H1 (cell line): Measurements from ENCODE around the gene OR8A1. TPM values are rescaled to one million over a fixed set of nuclear protein-coding genes. Genes with fewer than 3 reads are reported as not detected.
A peak's percentile ranks its signal among the peaks of the same experiment; 100 is the strongest.

Source experiments
- CTCF ChIA-PET: fragments of 300-600 bp; sonication (Branson Sonifier 250); formaldehyde crosslinking; loops from one replicate; lab custom pipeline; 2021; ENCODE audit not compliant: partially characterized antibody; lab: Charles Lee
- POLR2A ChIA-PET: fragments of 300-600 bp; sonication (Branson Sonifier 250); formaldehyde crosslinking; loops from one replicate; lab custom pipeline; 2021; ENCODE audit warnings: inconsistent platforms; ENCODE audit not compliant: partially characterized antibody; lab: Charles Lee
- DNase-seq, 2 experiments: peaks; one replicate each; pipeline versions ENCODE4 v3.0.0 to v3.0.0-alpha.2; 2010 to 2022; ENCODE audit warnings: low spot score in 2 of 2, low read depth in 1 of 2, mixed read lengths in 1 of 2
- FAIRE-seq: peaks from 2 replicates; lab custom pipeline; 2011; peaks lifted over from hg19 to GRCh38; lab: Jason Lieb, UNC
- H2AFZ ChIP-seq: 2 replicates; pipeline ENCODE4 v1.8.1; 2012; ENCODE audit warnings: low read length, inconsistent platforms
- H2AK5ac ChIP-seq: 2 replicates; pipeline ENCODE4 v1.6.1; 2013; ENCODE audit warnings: low read depth, low read length
- H2BK120ac ChIP-seq: replicated peaks from 2 replicates; pipeline ENCODE3; 2013; ENCODE audit warnings: low read depth, low read length, inconsistent platforms
- H2BK12ac ChIP-seq: 2 replicates; pipeline ENCODE4 v1.6.1; 2013; ENCODE audit warnings: low read depth, low read length
- H2BK15ac ChIP-seq: 2 replicates; pipeline ENCODE4 v1.6.1; 2013; ENCODE audit warnings: low read length
- H2BK20ac ChIP-seq: 2 replicates; pipeline ENCODE4 v1.6.1; 2013; ENCODE audit warnings: low read length
- H2BK5ac ChIP-seq: 2 replicates; pipeline ENCODE4 v1.6.1; 2013; ENCODE audit warnings: low read depth, low read length
- H3K14ac ChIP-seq: 2 replicates; pipeline ENCODE4 v1.6.1; 2013; ENCODE audit warnings: inconsistent platforms; ENCODE audit not compliant: insufficient read length
- H3K18ac ChIP-seq: 2 replicates; pipeline ENCODE4 v1.6.1; 2013; ENCODE audit warnings: low read length; ENCODE audit errors: extremely low read depth
- H3K23ac ChIP-seq: 2 replicates; pipeline ENCODE4 v1.6.1; 2013; ENCODE audit warnings: inconsistent platforms; ENCODE audit not compliant: insufficient read length
- H3K23me2 ChIP-seq: 2 replicates; pipeline ENCODE4 v1.6.1; 2013; ENCODE audit warnings: low read depth, low read length
- H3K27ac ChIP-seq: 2 replicates; pipeline ENCODE4 v1.6.1; 2011; ENCODE audit warnings: low read depth, low read length, inconsistent platforms
- H3K27me3 ChIP-seq, 4 experiments: replicated peaks in 1 of 4; 1 replicate in 1 of 4; 2 replicates in 3 of 4; pipeline versions ENCODE4 v1.6.1 to v1.8.1; 2011 to 2013; ENCODE audit warnings: low read length in 3 of 4, mild to moderate bottlenecking in 3 of 4, inconsistent platforms in 2 of 4, mixed read lengths in 2 of 4, moderate library complexity in 1 of 4; ENCODE audit not compliant: control insufficient read depth in 3 of 4, insufficient read depth in 3 of 4; ENCODE audit errors: extremely low read depth in 1 of 4
- H3K36me3 ChIP-seq, 4 experiments: 2 replicates each; pipeline versions ENCODE4 v1.6.1 to v1.8.1; 2011 to 2013; ENCODE audit warnings: mild to moderate bottlenecking in 4 of 4, low read length in 3 of 4, moderate library complexity in 2 of 4, control low read depth in 1 of 4, inconsistent platforms in 1 of 4; ENCODE audit not compliant: insufficient read depth in 4 of 4, control insufficient read depth in 2 of 4
- H3K4ac ChIP-seq: replicated peaks from 2 replicates; pipeline ENCODE3; 2013; ENCODE audit warnings: low read length, low read depth, mixed read lengths, inconsistent platforms; ENCODE audit not compliant: insufficient read length
- H3K4me1 ChIP-seq, 4 experiments: replicated peaks in 1 of 4; 1 replicate in 1 of 4; 2 replicates in 3 of 4; pipeline versions ENCODE4 v1.6.1 to v1.8.1; 2011 to 2013; ENCODE audit warnings: low read length in 3 of 4, inconsistent platforms in 2 of 4, mixed read lengths in 1 of 4; ENCODE audit not compliant: insufficient read depth in 4 of 4, control insufficient read depth in 3 of 4
- H3K4me2 ChIP-seq, 2 experiments: 2 replicates each; pipeline versions ENCODE4 v1.6.1 to v1.8.1; 2011 to 2013; ENCODE audit warnings: low read depth in 2 of 2, low read length in 2 of 2, control low read depth in 1 of 2, inconsistent platforms in 1 of 2, mild to moderate bottlenecking in 1 of 2; ENCODE audit not compliant: insufficient read depth in 1 of 2
- H3K4me3 ChIP-seq, 4 experiments: fragments of 200-600, 300-600 bp in 1 of 4; sonication (generic), shearing (Covaris generic), sonication (Bioruptor Twin) in 1 of 4; 2 replicates each; pipeline versions ENCODE4 v1.5.1 to v1.8.1; 2011 to 2016; ENCODE audit warnings: low read length in 4 of 4, low read depth in 3 of 4, control low read depth in 2 of 4, inconsistent platforms in 2 of 4, mild to moderate bottlenecking in 2 of 4, mixed read lengths in 1 of 4, moderate library complexity in 1 of 4; ENCODE audit not compliant: insufficient read depth in 2 of 4; ENCODE audit errors: extremely low read depth in 1 of 4
- H3K56ac ChIP-seq: replicated peaks from 2 replicates; pipeline ENCODE3; 2013; ENCODE audit warnings: low read depth, mild to moderate bottlenecking, mixed read lengths, low read length, inconsistent platforms; ENCODE audit not compliant: insufficient read length
- H3K79me1 ChIP-seq: 2 replicates; pipeline ENCODE4 v1.6.1; 2013; ENCODE audit warnings: low read depth, low read length, control low read depth
- H3K79me2 ChIP-seq, 2 experiments: 2 replicates each; pipeline versions ENCODE4 v1.6.1 to v1.8.1; 2012 to 2013; ENCODE audit warnings: low read length in 2 of 2, mild to moderate bottlenecking in 2 of 2, inconsistent platforms in 1 of 2; ENCODE audit not compliant: insufficient read depth in 2 of 2, control insufficient read depth in 1 of 2
- H3K9ac ChIP-seq, 4 experiments: replicated peaks in 1 of 4; 1 replicate in 1 of 4; 2 replicates in 3 of 4; pipeline versions ENCODE4 v1.6.1 to v1.8.1; 2011 to 2013; ENCODE audit warnings: low read depth in 3 of 4, low read length in 3 of 4, control low read depth in 2 of 4, mild to moderate bottlenecking in 2 of 4, moderate library complexity in 2 of 4, inconsistent platforms in 1 of 4; ENCODE audit errors: extremely low read depth in 1 of 4
- H3K9me3 ChIP-seq, 2 experiments: 2 replicates each; pipeline versions ENCODE4 v1.6.1 to v1.8.1; 2012 to 2013; ENCODE audit warnings: mild to moderate bottlenecking in 2 of 2, moderate library complexity in 2 of 2, control low read depth in 1 of 2, inconsistent platforms in 1 of 2, low read depth in 1 of 2, low read length in 1 of 2, mixed read lengths in 1 of 2; ENCODE audit not compliant: insufficient read depth in 2 of 2
- H4K20me1 ChIP-seq, 2 experiments: replicated peaks in 1 of 2; 2 replicates each; pipeline versions ENCODE3 to v1.8.1; 2011 to 2013; ENCODE audit warnings: inconsistent platforms in 2 of 2, low read length in 2 of 2, mild to moderate bottlenecking in 1 of 2; ENCODE audit not compliant: insufficient read depth in 2 of 2, control insufficient read depth in 1 of 2
- H4K5ac ChIP-seq: 2 replicates; pipeline ENCODE4 v1.6.1; 2013; ENCODE audit warnings: low read length, low read depth, mixed read lengths, inconsistent platforms; ENCODE audit not compliant: insufficient read length
- H4K8ac ChIP-seq: 2 replicates; pipeline ENCODE4 v1.8.0; 2013; ENCODE audit warnings: mild to moderate bottlenecking, moderate library complexity, low read length, inconsistent platforms; ENCODE audit not compliant: insufficient read depth; ENCODE audit errors: extremely low read depth
- H4K91ac ChIP-seq: replicated peaks from 2 replicates; pipeline ENCODE3; 2013; ENCODE audit warnings: low read length, mixed read lengths, inconsistent platforms; ENCODE audit not compliant: insufficient read length
- CHD1 ChIP-seq: IDR thresholded peaks from 2 replicates; pipeline ENCODE4 v1.6.1; 2012; ENCODE audit warnings: low read depth, low read length, improper control_type of control experiment
- EP300 ChIP-seq, 2 experiments: IDR thresholded peaks; 1 replicate in 1 of 2; 2 replicates in 1 of 2; pipeline ENCODE4 v1.6.1; 2011 to 2012; ENCODE audit warnings: low read depth in 2 of 2, low read length in 2 of 2, mild to moderate bottlenecking in 2 of 2, borderline replicate concordance in 1 of 2, inconsistent platforms in 1 of 2, moderate library complexity in 1 of 2
- JUN ChIP-seq: IDR thresholded peaks from 2 replicates; pipeline ENCODE4 v1.6.1; 2011; ENCODE audit warnings: low read depth, mild to moderate bottlenecking, improper control_type of control experiment, low read length
- JUND ChIP-seq: IDR thresholded peaks from 2 replicates; pipeline ENCODE4 v1.6.1; 2011; ENCODE audit warnings: mild to moderate bottlenecking, improper control_type of control experiment, low read length
- KDM1A ChIP-seq: fragments of 200-600, 300-600 bp; sonication (generic); IDR thresholded peaks from 2 replicates; pipeline ENCODE4 v1.7.1; 2016; ENCODE audit warnings: mild to moderate bottlenecking, low read length, borderline replicate concordance
- MAFK ChIP-seq: IDR thresholded peaks from 2 replicates; pipeline ENCODE4 v1.6.1; 2012; ENCODE audit warnings: low read depth, mild to moderate bottlenecking, improper control_type of control experiment, low read length
- NANOG ChIP-seq: IDR thresholded peaks from 2 replicates; pipeline ENCODE4 v1.6.1; 2011; ENCODE audit warnings: low read length, low read depth, mild to moderate bottlenecking, inconsistent platforms; ENCODE audit not compliant: insufficient read depth, poor library complexity, severe bottlenecking
- PHF8 ChIP-seq: fragments of 200-600 bp; sonication (generic); conservative IDR thresholded peaks from 2 replicates; pipeline ENCODE4 v1.7.1; 2012; ENCODE audit warnings: low read depth, mild to moderate bottlenecking, inconsistent platforms, low read length, moderate library complexity
- SAP30 ChIP-seq: fragments of 300-600 bp; sonication (generic); IDR thresholded peaks from 2 replicates; pipeline ENCODE4 v1.7.1; 2012; ENCODE audit warnings: low read length, moderate library complexity, mild to moderate bottlenecking, inconsistent platforms; ENCODE audit not compliant: insufficient read depth, insufficient replicate concordance
- SP1 ChIP-seq: IDR thresholded peaks from 2 replicates; pipeline ENCODE4 v1.6.1; 2011; ENCODE audit warnings: low read depth, low read length
- SRF ChIP-seq: IDR thresholded peaks from 2 replicates; pipeline ENCODE4 v1.6.1; 2011; ENCODE audit warnings: mild to moderate bottlenecking, low read depth, low read length, moderate library complexity
- TBP ChIP-seq: IDR thresholded peaks from 2 replicates; pipeline ENCODE4 v1.6.1; 2011; ENCODE audit warnings: low read depth, low read length, improper control_type of control experiment
- TEAD4 ChIP-seq: IDR thresholded peaks from 2 replicates; pipeline ENCODE4 v1.6.1; 2012; ENCODE audit warnings: low read depth, low read length, inconsistent platforms, mixed read lengths
- YY1 ChIP-seq: IDR thresholded peaks from 2 replicates; pipeline ENCODE4 v1.6.1; 2011; ENCODE audit warnings: low read depth, mild to moderate bottlenecking, low read length
- WGBS, 2 experiments: shearing (Covaris generic) in 1 of 2; methylation state at CpG; one replicate each; pipeline versions ENCODE4 v1.1.6 to v1.1.7; 2013 to 2015; ENCODE audit warnings: low lambda C conversion rate in 2 of 2, mixed read lengths in 2 of 2, inconsistent platforms in 1 of 2, low coverage in 1 of 2, missing lambda C conversion rate in 1 of 2; ENCODE audit not compliant: insufficient replicate concordance in 2 of 2, insufficient coverage in 1 of 2, insufficient read length in 1 of 2; ENCODE audit errors: extremely low coverage in 1 of 2, missing lambda C conversion rate in 1 of 2; 5-methylcytosine and 5-hydroxymethylcytosine counted together
- polyA plus RNA-seq, 7 experiments: library from polyadenylated mRNA; depleted of rRNA in 3 of 7; stranded (reverse) in 5 of 7; unstranded in 2 of 7; fragments of >200 nt in 5 of 7; fragments of 200-250 nt in 2 of 7; gene quantifications; 1 replicate in 5 of 7; 2 replicates in 1 of 7; 4 replicates in 1 of 7; pipeline versions ENCODE4 v1.2.1 to v1.2.3, GENCODE V29; 2011 to 2013; ENCODE audit warnings: missing spikeins in 2 of 7, mixed read lengths in 2 of 7
- total RNA-seq: library from RNA; stranded (reverse); fragmentation: NEBNext Ultra II Directional; extraction: Animal tissue kit (Norgen Biotek cat#: 25700); gene quantifications from 2 replicates; pipeline ENCODE4 v1.2.1, GENCODE V29; 2021

Gene OR8A1
- total and polyA plus RNA-seq, 2 of the 8 experiments (the other 6 are each of a cell fraction or from before 2014, with no cell fraction given) = not detected

GRCh38 chr11:124602193-124602592 lies 32.4 kb downstream of the OR8A1 start:
- Histone ChIP-seq H3K56ac (no peak overlapping the region), H3K4me3 (no peak overlapping the region), H3K18ac (no peak overlapping the region), H2AK5ac (no peak overlapping the region), H3K23me2 (no peaks in the 10 kb centered on the region), H2BK120ac (no peak overlapping the region), H3K36me3 (no peaks in the 10 kb centered on the region), H2AFZ (no peak overlapping the region), H3K14ac (no peak overlapping the region), H3K79me1 (no peaks in the 10 kb centered on the region), H3K79me2 (no peaks in the 10 kb centered on the region), H3K23ac (no peak overlapping the region), H4K8ac (peak overlapping the region; percentile 91; the same call in 1 of the 2 replicates), H3K9me3 (no peaks in the 10 kb centered on the region), H3K27me3 (no peaks in the 10 kb centered on the region), H4K20me1 (no peaks in the 10 kb centered on the region), H3K9ac (no peak overlapping the region)
- DNase-seq (no peak), FAIRE-seq (no peak)
- 95% methylated on average over 3 of the region's 3 CpGs; no CpG with 5 or more reads in 1 of the 2 experiments for WGBS, 2 experiments
- POLR2A ChIA-PET = interaction anchor here (1.5 kb wide), 1 partner anchor 21 kb away, joined by 5 read pairs; the partner anchor contains the start of gene TBRG1
- TF ChIP-seq SP1 (no peak), YY1 (no peak), PHF8 (no peak), SAP30 (no peak), NANOG (no peak), TBP (no peak), JUN (no peak), EP300 (IDR thresholded peaks at IDR 0.05; ENCODE audit: borderline replicate concordance in 1 of 2, low read depth in 2 of 2, low read length in 2 of 2) (no peak), SRF (no peak), JUND (no peak), TEAD4 (no peak), MAFK (no peak), KDM1A (no peak), CHD1 (no peak)
- TF ChIP-seq, all 59 proteins: peak for 0
- Histone ChIP-seq H3K4me2 (no peak overlapping the region), H4K5ac (no peak overlapping the region), H2BK5ac (no peak overlapping the region), H4K91ac (no peak overlapping the region), H3K4ac (no peak overlapping the region), H3K4me1 (no peaks in the 10 kb centered on the region; a peak in 1 of 7 replicates), H3K27ac (no peak overlapping the region), H2BK15ac (no peak overlapping the region), H2BK12ac (no peak overlapping the region), H2BK20ac (no peak overlapping the region)
- CTCF ChIA-PET = interaction anchor here (0.6 to 1.8 kb wide), 5 partner anchors 17 to 200 kb away, joined by 3 to 7 read pairs (median 6); no protein-coding TSS in a partner anchor
